Measurements from ENCODE around the gene FMNL2.

Gene FMNL2

DNA sequence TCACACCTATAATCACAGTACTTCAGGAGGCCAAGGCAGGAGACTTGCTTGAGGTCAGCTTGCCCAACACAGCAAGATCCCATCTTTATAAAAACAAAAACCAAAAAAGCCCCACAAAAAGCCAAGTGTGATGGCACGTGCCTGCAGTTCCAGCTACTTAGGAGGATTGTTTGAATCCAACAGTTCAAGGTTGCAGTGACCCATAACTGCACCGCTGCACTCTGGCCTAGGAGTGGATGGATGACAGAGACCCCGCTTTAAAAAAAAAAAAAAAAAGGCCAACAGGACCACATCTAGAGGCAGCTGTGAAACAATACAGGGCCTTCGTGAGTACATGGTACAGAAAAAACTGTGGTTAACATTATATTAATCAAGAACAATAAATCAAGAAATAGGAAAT, 326.1 kb downstream of the FMNL2 start:
- DNase-seq (ENCODE audit: low read depth), result no peak
- TF ChIP-seq, protein P1, sequence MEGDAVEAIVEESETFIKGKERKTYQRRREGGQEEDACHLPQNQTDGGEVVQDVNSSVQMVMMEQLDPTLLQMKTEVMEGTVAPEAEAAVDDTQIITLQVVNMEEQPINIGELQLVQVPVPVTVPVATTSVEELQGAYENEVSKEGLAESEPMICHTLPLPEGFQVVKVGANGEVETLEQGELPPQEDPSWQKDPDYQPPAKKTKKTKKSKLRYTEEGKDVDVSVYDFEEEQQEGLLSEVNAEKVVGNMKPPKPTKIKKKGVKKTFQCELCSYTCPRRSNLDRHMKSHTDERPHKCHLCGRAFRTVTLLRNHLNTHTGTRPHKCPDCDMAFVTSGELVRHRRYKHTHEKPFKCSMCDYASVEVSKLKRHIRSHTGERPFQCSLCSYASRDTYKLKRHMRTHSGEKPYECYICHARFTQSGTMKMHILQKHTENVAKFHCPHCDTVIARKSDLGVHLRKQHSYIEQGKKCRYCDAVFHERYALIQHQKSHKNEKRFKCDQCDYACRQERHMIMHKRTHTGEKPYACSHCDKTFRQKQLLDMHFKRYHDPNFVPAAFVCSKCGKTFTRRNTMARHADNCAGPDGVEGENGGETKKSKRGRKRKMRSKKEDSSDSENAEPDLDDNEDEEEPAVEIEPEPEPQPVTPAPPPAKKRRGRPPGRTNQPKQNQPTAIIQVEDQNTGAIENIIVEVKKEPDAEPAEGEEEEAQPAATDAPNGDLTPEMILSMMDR (IDR thresholded peaks at IDR 0.05; ENCODE audit: insufficient read depth, low read depth, low read length, missing control alignments), result no peak
- no peak overlapping the region for H3K4me3 ChIP-seq (ENCODE audit: low read depth, low read length)

- TF ChIP-seq, protein P1 (IDR thresholded peaks at IDR 0.05; ENCODE audit: insufficient read depth, low read depth, low read length, missing control alignments), result no peak
- H3K4me3 ChIP-seq (ENCODE audit: low read depth, low read length), result no peak overlapping the region
- DNase-seq (ENCODE audit: low read depth), result no peak
These were observed 329.8 kb downstream of the FMNL2 start for GRCh38 chr2:152664725-152665124.

DNA sequence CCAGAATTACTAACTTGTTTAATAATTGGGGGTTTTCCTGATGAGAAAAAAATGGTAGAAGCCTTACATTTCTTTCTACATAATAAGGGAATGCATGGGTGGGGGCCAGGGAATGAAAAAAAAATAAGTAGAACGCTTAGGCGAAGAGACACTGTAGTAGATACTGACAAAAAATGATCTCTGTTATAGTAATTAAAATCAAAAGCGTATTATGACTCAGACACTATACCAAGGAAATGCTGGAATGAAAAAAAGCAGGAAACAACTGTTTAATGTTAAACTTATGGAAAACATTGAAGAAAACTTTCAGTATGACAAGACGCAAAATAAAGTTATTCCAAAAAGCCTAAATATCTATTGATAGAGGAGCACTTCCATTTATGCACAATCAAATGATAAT, 339.4 kb downstream of the FMNL2 start:
- DNase-seq (ENCODE audit: low read depth), result no peak
- TF ChIP-seq, protein P1 (IDR thresholded peaks at IDR 0.05; ENCODE audit: insufficient read depth, low read depth, low read length, missing control alignments), result no peak
- H3K4me3 ChIP-seq (ENCODE audit: low read depth, low read length), result no peak overlapping the region

GRCh38 chr2:152676461-152676860, 341.5 kb downstream of the FMNL2 start:
- no peak overlapping the region for H3K4me3 ChIP-seq (ENCODE audit: low read depth, low read length)
- DNase-seq (ENCODE audit: low read depth), result no peak
- TF ChIP-seq, protein P1 (IDR thresholded peaks at IDR 0.05; ENCODE audit: insufficient read depth, low read depth, low read length, missing control alignments), result no peak

- TF ChIP-seq, protein P1 (IDR thresholded peaks at IDR 0.05; ENCODE audit: insufficient read depth, low read depth, low read length, missing control alignments), result no peak
- H3K4me3 ChIP-seq (ENCODE audit: low read depth, low read length), result no peak overlapping the region
- no peak for DNase-seq (ENCODE audit: low read depth)
These were observed 343.8 kb downstream of the FMNL2 start for GRCh38 chr2:152678808-152679207.

DNA sequence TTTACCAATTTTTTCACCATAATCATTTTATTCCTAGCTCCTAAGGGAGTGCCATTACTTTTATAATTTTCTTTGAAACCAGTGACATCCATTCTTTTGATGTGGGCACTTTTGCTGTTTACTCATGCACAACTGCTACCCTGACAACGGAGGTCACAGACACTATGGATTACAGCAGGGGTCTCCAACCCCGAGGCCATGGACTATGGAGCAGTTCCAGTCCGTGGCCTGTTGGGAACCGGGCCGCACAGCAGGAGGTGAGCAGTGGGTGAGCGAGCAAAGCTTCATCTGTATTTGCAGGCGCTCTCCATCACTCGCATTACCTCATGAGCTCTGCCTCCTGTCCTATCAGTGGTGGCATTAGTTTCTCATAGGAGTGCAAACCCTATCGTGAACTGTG, 347.7 kb downstream of the FMNL2 start:
- TF ChIP-seq, protein P1 (IDR thresholded peaks at IDR 0.05; ENCODE audit: insufficient read depth, low read depth, low read length, missing control alignments), result no peak
- no peak for DNase-seq (ENCODE audit: low read depth)
- no peak overlapping the region for H3K4me3 ChIP-seq (ENCODE audit: low read depth, low read length)

DNA sequence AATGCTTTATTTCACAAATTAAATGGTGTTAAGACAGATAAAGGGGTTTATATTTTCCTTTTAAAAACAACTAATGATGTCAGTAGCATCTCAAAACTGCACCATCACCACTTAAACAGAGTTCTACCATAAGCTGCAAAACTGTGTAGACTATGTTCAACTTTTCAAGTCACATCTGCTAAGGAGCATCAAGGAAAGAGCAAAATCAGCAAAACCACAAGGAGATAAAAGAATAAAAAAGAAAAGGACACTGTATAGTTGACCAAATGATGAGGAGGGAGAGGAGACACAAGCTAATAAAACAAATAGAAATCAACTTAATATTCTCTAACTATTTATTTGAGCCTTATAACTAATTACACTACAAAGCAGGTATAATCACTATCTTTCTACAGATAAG, 348.4 kb downstream of the FMNL2 start:
- no peak for DNase-seq (ENCODE audit: low read depth)
- TF ChIP-seq, protein P1 (IDR thresholded peaks at IDR 0.05; ENCODE audit: insufficient read depth, low read depth, low read length, missing control alignments), result no peak
- no peak overlapping the region for H3K4me3 ChIP-seq (ENCODE audit: low read depth, low read length)
